ENCODE results near the gene CFAP20. TPM values are rescaled to one million over a fixed set of nuclear protein-coding genes. Genes with fewer than 3 reads are reported as not detected.

CFAP20 gene
- 50.2 to 54.0 TPM (median 53.2 TPM) in 5 replicates for total RNA-seq (2022; extraction: Qiagen RNA extraction; ENCODE audit: low read depth)

GRCh38 chr16:58129097-58129936 lies at the start of gene CFAP20:
TSS of gene CFAP20 (minus strand) at chr16:58129381. CDS start at chr16:58129115, 266 bp downstream.

Other genes starting within 250 kb of the CFAP20 start
- 0.22 to 0.33 TPM (median 0.29 TPM) in 4 of 5 replicates, not detected in the other for gene CNGB1, start 158.3 kb downstream of the CFAP20 start, total RNA-seq (2022; extraction: Qiagen RNA extraction; ENCODE audit: low read depth)
- 7.6 to 18.3 TPM (median 15.5 TPM) in 5 replicates for gene ZNF319, start 128.7 kb downstream of the CFAP20 start, total RNA-seq (2022; extraction: Qiagen RNA extraction; ENCODE audit: low read depth)
- gene USB1, start 128.0 kb downstream of the CFAP20 start, total RNA-seq (2022; extraction: Qiagen RNA extraction; ENCODE audit: low read depth), result 81.0 to 97.9 TPM (median 87.4 TPM) in 5 replicates
- 17.8 to 33.5 TPM (median 29.8 TPM) in 5 replicates for gene MMP15, start 103.6 kb downstream of the CFAP20 start, total RNA-seq (2022; extraction: Qiagen RNA extraction; ENCODE audit: low read depth)
- 51.4 to 68.3 TPM (median 57.3 TPM) in 5 replicates for gene CSNK2A2, start 68.7 kb upstream of the CFAP20 start, total RNA-seq (2022; extraction: Qiagen RNA extraction; ENCODE audit: low read depth)
- not detected in 5 replicates for gene PRSS54, start 165.6 kb upstream of the CFAP20 start, total RNA-seq (2022; extraction: Qiagen RNA extraction; ENCODE audit: low read depth)

Data from A549 treated with ZK216348 at 1 μM for 4 hours (cell line).